Trophoblast cell (in vitro differentiated cells and primary cell): Measurements from ENCODE around the gene PARL.

ENCODE experiments used
- DNase-seq, 2 donors: peaks; one replicate each; pipeline ENCODE4 v3.0.0-alpha.2; 2016
- H2AFZ ChIP-seq: 2 replicates; pipeline ENCODE4 v1.6.1; 2013; ENCODE audit warnings: low read length, moderate library complexity, mild to moderate bottlenecking; ENCODE audit not compliant: insufficient read depth, poor library complexity
- H2AK5ac ChIP-seq: 2 replicates; pipeline ENCODE4 v1.6.1; 2013; ENCODE audit warnings: mild to moderate bottlenecking, low read length
- H2BK120ac ChIP-seq: 2 replicates; pipeline ENCODE4 v1.6.1; 2013; ENCODE audit warnings: low read length, mild to moderate bottlenecking, moderate library complexity; ENCODE audit not compliant: insufficient read depth, poor library complexity
- H2BK12ac ChIP-seq: 2 replicates; pipeline ENCODE4 v1.6.1; 2013; ENCODE audit warnings: mild to moderate bottlenecking, low read length, moderate library complexity
- H2BK5ac ChIP-seq: 2 replicates; pipeline ENCODE4 v1.6.1; 2013; ENCODE audit warnings: low read length, low read depth, moderate library complexity, mild to moderate bottlenecking; ENCODE audit not compliant: poor library complexity
- H3K14ac ChIP-seq: 2 replicates; pipeline ENCODE4 v1.6.1; 2013; ENCODE audit warnings: mild to moderate bottlenecking, low read length
- H3K18ac ChIP-seq: 2 replicates; pipeline ENCODE4 v1.6.1; 2013; ENCODE audit warnings: mild to moderate bottlenecking, low read length
- H3K23ac ChIP-seq: 2 replicates; pipeline ENCODE4 v1.6.1; 2013; ENCODE audit warnings: low read length
- H3K27ac ChIP-seq: 2 replicates; pipeline ENCODE4 v1.5.1; 2013; ENCODE audit warnings: low read depth, mild to moderate bottlenecking, inconsistent platforms, low read length, moderate library complexity
- H3K27me3 ChIP-seq: 2 replicates; pipeline ENCODE4 v1.6.1; 2013; ENCODE audit warnings: inconsistent platforms, mild to moderate bottlenecking, low read length, moderate library complexity; ENCODE audit not compliant: insufficient read depth
- H3K36me3 ChIP-seq, 2 experiments: 1 replicate in 1 of 2; 2 replicates in 1 of 2; pipeline ENCODE4 v1.6.1; 2013; ENCODE audit warnings: low read length in 2 of 2, mild to moderate bottlenecking in 2 of 2, moderate library complexity in 1 of 2; ENCODE audit not compliant: insufficient read depth in 2 of 2, control insufficient read depth in 1 of 2
- H3K4ac ChIP-seq: 2 replicates; pipeline ENCODE4 v1.6.1; 2013; ENCODE audit warnings: low read depth, mild to moderate bottlenecking, low read length, moderate library complexity
- H3K4me1 ChIP-seq, 2 experiments: 1 replicate in 1 of 2; 2 replicates in 1 of 2; pipeline ENCODE4 v1.6.1; 2013; ENCODE audit warnings: low read length in 2 of 2, mild to moderate bottlenecking in 2 of 2, moderate library complexity in 1 of 2; ENCODE audit not compliant: insufficient read depth in 2 of 2, control insufficient read depth in 1 of 2
- H3K4me2 ChIP-seq: 2 replicates; pipeline ENCODE4 v1.6.1; 2013; ENCODE audit warnings: inconsistent platforms, mild to moderate bottlenecking, low read length, moderate library complexity
- H3K4me3 ChIP-seq: 2 replicates; pipeline ENCODE4 v1.5.1; 2013; ENCODE audit warnings: mild to moderate bottlenecking, low read depth, low read length, inconsistent platforms
- H3K79me1 ChIP-seq: one replicate; pipeline ENCODE4 v1.6.1; 2013; ENCODE audit warnings: low read length
- H3K79me2 ChIP-seq: 2 replicates; pipeline ENCODE4 v1.6.1; 2013; ENCODE audit warnings: low read length, mild to moderate bottlenecking; ENCODE audit not compliant: control insufficient read depth, insufficient read depth, poor library complexity
- H3K9ac ChIP-seq: 2 replicates; pipeline ENCODE4 v1.6.1; 2013; ENCODE audit warnings: mild to moderate bottlenecking, low read length
- H3K9me3 ChIP-seq: 2 replicates; pipeline ENCODE4 v1.6.1; 2013; ENCODE audit warnings: low read depth, mild to moderate bottlenecking, control low read depth, inconsistent platforms, low read length; ENCODE audit not compliant: insufficient read depth
- H4K12ac ChIP-seq: 2 replicates; pipeline ENCODE4 v1.6.1; 2013; ENCODE audit warnings: low read depth, mild to moderate bottlenecking, low read length, moderate library complexity
- H4K8ac ChIP-seq: 2 replicates; pipeline ENCODE4 v1.6.1; 2013; ENCODE audit warnings: low read depth, mild to moderate bottlenecking, low read length, moderate library complexity
- H4K91ac ChIP-seq: one replicate; pipeline ENCODE4 v1.6.1; 2013; ENCODE audit warnings: low read depth, mild to moderate bottlenecking, low read length, moderate library complexity
- WGBS: extraction: QIAGEN DNeasy Blood & Tissue Kit; methylation state at CpG from one replicate; pipeline ENCODE4 v1.1.7; 2013; ENCODE audit warnings: missing lambda C conversion rate; ENCODE audit not compliant: insufficient read length, insufficient coverage; ENCODE audit errors: extremely low coverage; 5-methylcytosine and 5-hydroxymethylcytosine counted together

PARL gene

GRCh38 chr3:183816681-183817510 is 67.8 kb downstream of the PARL start:
- DNase-seq: no peak
- Histone ChIP-seq H3K27ac (no peak overlapping the region), H4K91ac (no peak overlapping the region), H3K23ac (no peak overlapping the region), H3K4ac (no peak overlapping the region), H3K27me3 (no peaks in the 10 kb centered on the region), H4K12ac (no peak overlapping the region), H2BK12ac (no peak overlapping the region), H3K9ac (no peak overlapping the region), H3K79me1 (no peaks in the 10 kb centered on the region), H3K4me2 (no peak overlapping the region), H2BK5ac (no peak overlapping the region), H3K14ac (no peak overlapping the region), H3K9me3 (no peaks in the 10 kb centered on the region), H2AFZ (no peak overlapping the region), H3K4me3 (no peak overlapping the region), H3K36me3 (peaks cover 8 to 28% of the 10 kb centered on the region in 2 experiments), H3K18ac (no peak overlapping the region), H2AK5ac (no peak overlapping the region), H3K4me1 (no peaks in the 10 kb centered on the region), H2BK120ac (no peak overlapping the region), H3K79me2 (no peaks in the 10 kb centered on the region), H4K8ac (no peak overlapping the region)
- WGBS: no CpG with 5 or more reads among the region's 20 CpGs

DNA sequence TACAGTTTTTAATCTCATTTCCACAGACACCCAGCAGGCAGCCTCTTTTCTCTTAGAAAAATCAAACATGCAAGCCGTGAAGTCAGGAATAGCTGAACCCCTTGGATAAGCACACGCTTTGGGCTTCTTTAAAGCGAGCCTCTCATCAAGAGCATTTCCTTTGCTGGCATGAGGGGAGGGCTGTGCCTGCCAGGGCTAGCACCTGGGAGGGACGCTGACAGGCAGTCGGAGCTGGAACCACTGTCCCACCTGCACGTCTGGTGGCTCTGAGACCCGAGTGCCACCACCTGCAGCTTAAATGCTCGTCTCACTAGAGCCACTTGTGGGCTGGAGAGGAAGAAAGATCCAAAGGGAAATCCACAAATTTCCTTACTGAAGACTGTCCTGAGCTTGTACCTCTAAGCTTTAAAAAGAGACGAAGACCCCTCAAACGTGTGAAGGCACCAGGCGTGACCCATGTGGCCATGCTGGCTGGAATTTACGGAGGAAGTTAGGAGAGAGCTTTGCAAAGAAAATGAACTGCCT is 68.7 kb downstream of the PARL start:
- H2AFZ ChIP-seq: no peak overlapping the region
- no peak overlapping the region for H3K9ac ChIP-seq
- H3K9me3 ChIP-seq: no peaks in the 10 kb centered on the region
- H3K23ac ChIP-seq: no peak overlapping the region
- H3K4me2 ChIP-seq: no peak overlapping the region
- H3K27me3 ChIP-seq: no peaks in the 10 kb centered on the region
- H2BK120ac ChIP-seq: no peak overlapping the region
- H4K12ac ChIP-seq: no peak overlapping the region
- H4K91ac ChIP-seq: no peak overlapping the region
- no peaks in the 10 kb centered on the region for H3K79me2 ChIP-seq
- no peak overlapping the region for H4K8ac ChIP-seq
- DNase-seq: no peak
- H3K4ac ChIP-seq: no peak overlapping the region
- H2BK12ac ChIP-seq: no peak overlapping the region
- H3K36me3 ChIP-seq: peaks cover 14 to 36% of the 10 kb centered on the region in 2 experiments
- WGBS: no CpG with 5 or more reads among the region's 12 CpGs
- H3K18ac ChIP-seq: no peak overlapping the region
- no peak overlapping the region for H2AK5ac ChIP-seq
- no peak overlapping the region for H3K27ac ChIP-seq
- H3K4me3 ChIP-seq: no peak overlapping the region
- no peaks in the 10 kb centered on the region for H3K79me1 ChIP-seq
- no peak overlapping the region for H2BK5ac ChIP-seq
- no peaks in the 10 kb centered on the region for H3K4me1 ChIP-seq
- H3K14ac ChIP-seq: no peak overlapping the region

- Histone ChIP-seq H3K27ac (no peak overlapping the region), H3K9me3 (no peaks in the 10 kb centered on the region), H2BK12ac (no peak overlapping the region), H2BK120ac (no peak overlapping the region), H3K4me1 (no peaks in the 10 kb centered on the region), H3K18ac (no peak overlapping the region), H3K4me3 (no peak overlapping the region), H3K27me3 (no peaks in the 10 kb centered on the region), H3K9ac (no peak overlapping the region), H4K12ac (no peak overlapping the region), H3K23ac (no peak overlapping the region), H2BK5ac (no peak overlapping the region), H3K4me2 (no peak overlapping the region), H2AK5ac (no peak overlapping the region), H2AFZ (no peak overlapping the region), H3K79me1 (no peaks in the 10 kb centered on the region), H3K4ac (no peak overlapping the region), H3K14ac (no peak overlapping the region), H4K91ac (no peak overlapping the region), H4K8ac (no peak overlapping the region), H3K36me3 (peaks cover 18 to 40% of the 10 kb centered on the region in 2 experiments), H3K79me2 (no peaks in the 10 kb centered on the region)
- no CpG with 5 or more reads among the region's 9 CpGs for WGBS
- no peak for DNase-seq
These were observed 69.1 kb downstream of the PARL start for GRCh38 chr3:183815563-183815940.

DNA sequence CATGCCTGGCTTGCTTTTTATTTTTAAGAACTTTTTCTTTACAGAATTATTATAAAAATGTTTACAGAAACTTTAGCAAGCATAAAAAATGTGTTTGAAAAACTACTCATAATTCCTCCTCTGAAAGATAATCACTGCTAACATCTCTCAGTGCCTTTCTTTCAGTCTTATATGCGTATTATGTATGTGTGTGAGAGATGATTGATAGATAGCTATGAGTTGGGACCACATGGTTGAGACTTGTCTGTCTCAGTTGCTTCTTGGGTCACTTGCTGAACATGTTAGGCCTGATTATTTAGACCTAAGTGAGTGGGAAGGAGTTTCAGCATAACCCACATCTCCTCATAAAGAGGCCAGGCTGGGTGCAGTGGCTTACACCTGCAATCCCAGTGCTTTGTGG is 70.4 kb downstream of the PARL start:
- H2BK5ac ChIP-seq: no peak overlapping the region
- H4K91ac ChIP-seq: no peak overlapping the region
- H3K23ac ChIP-seq: no peak overlapping the region
- no peaks in the 10 kb centered on the region for H3K79me1 ChIP-seq
- no peak overlapping the region for H3K4me3 ChIP-seq
- peaks cover 28 to 51% of the 10 kb centered on the region in 2 experiments for H3K36me3 ChIP-seq
- H2AFZ ChIP-seq: no peak overlapping the region
- no peak overlapping the region for H2BK12ac ChIP-seq
- no peak overlapping the region for H3K9ac ChIP-seq
- no CpG with 5 or more reads among the region's 1 CpG for WGBS
- H3K4ac ChIP-seq: no peak overlapping the region
- no peak overlapping the region for H3K27ac ChIP-seq
- no peak overlapping the region for H3K14ac ChIP-seq
- H2AK5ac ChIP-seq: no peak overlapping the region
- H4K8ac ChIP-seq: no peak overlapping the region
- H3K4me2 ChIP-seq: no peak overlapping the region
- no peaks in the 10 kb centered on the region for H3K79me2 ChIP-seq
- no peak overlapping the region for H2BK120ac ChIP-seq
- no peak overlapping the region for H3K18ac ChIP-seq
- no peak for DNase-seq
- H3K27me3 ChIP-seq: no peaks in the 10 kb centered on the region
- H4K12ac ChIP-seq: no peak overlapping the region
- peaks cover 1% of the 10 kb centered on the region for H3K9me3 ChIP-seq
- no peaks in the 10 kb centered on the region for H3K4me1 ChIP-seq
